ENCODE results near the gene MYO18B. TPM values are rescaled to one million over a fixed set of nuclear protein-coding genes. Genes with fewer than 3 reads are reported as not detected.

MYO18B gene
- total and polyA plus RNA-seq, 2 of the 8 experiments (the other 6 are each of a cell fraction or from before 2014, with no cell fraction given): 0.62 to 0.78 TPM

DNA sequence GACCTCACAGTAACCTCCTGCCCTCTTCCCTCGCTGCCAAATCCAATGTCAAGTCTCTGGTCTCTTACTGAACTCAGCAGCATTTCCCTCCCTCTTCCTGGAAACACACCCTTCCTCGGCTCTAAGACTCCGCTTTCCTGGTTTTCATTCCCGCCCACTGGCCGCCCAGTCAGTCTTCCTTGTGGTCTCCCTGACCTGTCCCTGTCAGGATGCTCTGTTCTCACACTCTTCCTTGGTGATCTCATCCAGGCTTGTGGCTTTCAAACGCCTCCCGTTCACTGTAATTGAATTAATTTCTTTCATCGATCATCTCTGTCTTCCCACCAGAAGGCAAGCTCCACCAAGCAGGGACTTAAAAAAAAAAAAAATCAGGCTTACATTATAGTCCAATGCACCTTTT lies 33.5 kb downstream of the MYO18B start:
- Histone ChIP-seq H3K27me3 (replicated peaks in 1 of 4; ENCODE audit: control insufficient read depth in 3 of 4, extremely low read depth in 1 of 4, insufficient read depth in 3 of 4, low read length in 3 of 4) (no peaks in the 10 kb centered on the region), H2BK15ac (ENCODE audit: low read length) (no peak overlapping the region), H2BK5ac (ENCODE audit: low read depth, low read length) (no peak overlapping the region), H3K4ac (replicated peaks; ENCODE audit: insufficient read length, low read depth, low read length) (no peak overlapping the region), H3K27ac (ENCODE audit: low read depth, low read length) (no peak overlapping the region), H3K18ac (ENCODE audit: extremely low read depth, low read length) (no peak overlapping the region), H3K23ac (ENCODE audit: insufficient read length) (no peak overlapping the region), H3K4me2 (ENCODE audit: insufficient read depth in 1 of 2, low read depth in 2 of 2, low read length in 2 of 2) (no peak overlapping the region), H2AFZ (ENCODE audit: low read length) (no peak overlapping the region), H3K23me2 (ENCODE audit: low read depth, low read length) (no peaks in the 10 kb centered on the region), H4K91ac (replicated peaks; ENCODE audit: insufficient read length, low read length) (no peak overlapping the region), H2BK20ac (ENCODE audit: low read length) (no peak overlapping the region), H3K79me1 (ENCODE audit: low read depth, low read length) (no peaks in the 10 kb centered on the region), H3K9ac (replicated peaks in 1 of 4; ENCODE audit: extremely low read depth in 1 of 4, low read depth in 3 of 4, low read length in 3 of 4) (no peak overlapping the region), H2BK120ac (replicated peaks; ENCODE audit: low read depth, low read length) (no peak overlapping the region), H3K36me3 (ENCODE audit: control insufficient read depth in 2 of 4, insufficient read depth in 4 of 4, low read length in 3 of 4) (no peaks in the 10 kb centered on the region), H4K8ac (ENCODE audit: extremely low read depth, insufficient read depth, low read length) (no peak overlapping the region), H2AK5ac (ENCODE audit: low read depth, low read length) (no peak overlapping the region), H3K4me1 (replicated peaks in 1 of 4; ENCODE audit: control insufficient read depth in 3 of 4, insufficient read depth in 4 of 4, low read length in 3 of 4) (no peaks in the 10 kb centered on the region), H4K20me1 (replicated peaks in 1 of 2; ENCODE audit: control insufficient read depth in 1 of 2, insufficient read depth in 2 of 2, low read length in 2 of 2) (no peaks in the 10 kb centered on the region), H3K9me3 (ENCODE audit: insufficient read depth in 2 of 2, low read depth in 1 of 2, low read length in 1 of 2) (no peaks in the 10 kb centered on the region), H3K4me3 (ENCODE audit: extremely low read depth in 1 of 4, insufficient read depth in 2 of 4, low read depth in 3 of 4, low read length in 4 of 4) (no peak overlapping the region), H2BK12ac (ENCODE audit: low read depth, low read length) (no peak overlapping the region), H3K79me2 (ENCODE audit: control insufficient read depth in 1 of 2, insufficient read depth in 2 of 2, low read length in 2 of 2) (no peaks in the 10 kb centered on the region), H3K14ac (ENCODE audit: insufficient read length) (no peak overlapping the region), H4K5ac (ENCODE audit: insufficient read length, low read depth, low read length) (no peak overlapping the region), H3K56ac (replicated peaks; ENCODE audit: insufficient read length, low read depth, low read length) (no peak overlapping the region)
- CTCF ChIA-PET (ENCODE audit: partially characterized antibody): interaction anchor here (1.1 to 3.2 kb wide), 5 partner anchors 10 to 556 kb away, joined by 3 to 14 read pairs (median 4); no protein-coding TSS in a partner anchor
- TF ChIP-seq RAD21 (IDR thresholded peaks at IDR 0.05 in 1 of 2, conservative IDR thresholded peaks at IDR 0.05 in 1 of 2; ENCODE audit: low read depth in 2 of 2, low read length in 2 of 2): peak in 1 of 2 experiments; percentile 26; a peak in 2 of 4 replicates
- TF ChIP-seq SP1 (IDR thresholded peaks at IDR 0.05; ENCODE audit: low read depth, low read length): peak; percentile 89
- no peak for TF ChIP-seq NANOG (IDR thresholded peaks at IDR 0.05; ENCODE audit: insufficient read depth, low read depth, low read length, poor library complexity, severe bottlenecking)
- DNase-seq (ENCODE audit: low read depth in 1 of 2, low spot score in 2 of 2): peak in 1 of 2 experiments; percentile 82
- WGBS, 2 experiments (ENCODE audit: extremely low coverage in 1 of 2, insufficient coverage in 1 of 2, insufficient read length in 1 of 2, insufficient replicate concordance in 2 of 2, low coverage in 1 of 2, low lambda C conversion rate in 2 of 2, missing lambda C conversion rate in 1 of 2): 52% methylated on average over 8 of the region's 8 CpGs; no CpG with 5 or more reads in 1 of the 2 experiments
- FAIRE-seq: peak; percentile 50
- POLR2A ChIA-PET (ENCODE audit: partially characterized antibody): no interaction called here
